ENCODE data around the gene SLC29A3. TPM values are rescaled to one million over a fixed set of nuclear protein-coding genes. Genes with fewer than 3 reads are reported as not detected.

Gene SLC29A3
- total and polyA plus RNA-seq, 10 of the 15 experiments (the other 5 are each of a cell fraction or from before 2014, with no cell fraction given) = 1.5 to 4.0 (median 2.7) TPM

DNA sequence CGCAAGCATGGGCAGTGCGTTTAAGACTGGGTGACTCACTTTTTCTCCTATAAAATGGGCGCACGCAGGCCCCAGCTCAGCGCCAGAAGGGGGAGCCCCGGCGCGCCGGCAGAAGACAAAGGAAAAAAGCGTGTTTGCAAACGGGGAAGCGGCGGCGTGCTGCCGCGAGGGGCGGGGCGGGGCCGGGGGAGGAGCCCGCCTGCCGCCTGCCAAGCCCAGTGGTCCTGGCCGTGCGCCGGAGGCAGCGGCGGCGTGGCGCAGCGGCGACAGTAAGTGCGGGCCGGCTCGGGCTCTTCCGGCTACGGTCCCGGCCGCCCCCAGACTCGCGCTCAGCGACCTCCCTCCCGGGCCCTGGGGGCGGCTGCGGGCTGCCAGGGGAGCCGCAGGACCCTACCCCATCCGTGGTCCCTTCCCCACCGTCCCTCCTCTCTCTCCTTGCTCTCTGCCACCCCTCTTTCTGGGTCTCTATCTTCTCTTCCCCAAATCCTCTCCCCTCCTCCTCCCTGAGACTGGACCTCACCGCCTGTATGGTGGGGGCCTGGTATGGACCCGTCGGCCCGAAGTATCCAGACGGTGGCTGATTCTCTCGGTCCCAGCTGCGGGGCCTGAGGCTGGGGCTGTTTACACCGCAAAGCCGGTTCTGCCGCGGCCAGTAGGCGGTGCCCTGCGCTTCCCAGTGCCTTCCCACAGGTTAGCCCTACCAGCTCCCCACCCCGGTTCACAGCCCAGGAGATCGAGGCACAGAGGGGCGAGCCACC, at the start of gene SLC29A3 (continued):
- TF ChIP-seq RAD21 (IDR thresholded peaks at IDR 0.05; ENCODE audit: insufficient read depth, low read depth, low read length) (peak; percentile 66), SUZ12 (IDR thresholded peaks at IDR 0.05; ENCODE audit: unreplicated experiment) (no peak), REST (IDR thresholded peaks at IDR 0.05; ENCODE audit: low read depth, low read length) (no peak), WRNIP1 (IDR thresholded peaks at IDR 0.05; ENCODE audit: borderline replicate concordance, low read depth, low read length) (0 out of 2 replicates have a peak, but pooled peaks have one; percentile 27), EZH2 (IDR thresholded peaks at IDR 0.05; ENCODE audit: borderline replicate concordance, control insufficient read depth, low read depth, low read length) (no peak), PRDM15 (CRISPR knock-in tag; IDR thresholded peaks at IDR 0.05) (no peak), JUNB (IDR thresholded peaks at IDR 0.05) (no peak), SPI1 (IDR thresholded peaks at IDR 0.05; ENCODE audit: borderline replicate concordance, insufficient read depth, low read depth, low read length) (no peak), DPF2 (IDR thresholded peaks at IDR 0.05) (peak; percentile 47; the same call in 1 of the 2 replicates), PML (IDR thresholded peaks at IDR 0.05; ENCODE audit: low read length) (no peak), LARP7 (IDR thresholded peaks at IDR 0.05) (no peak), FOXM1 (IDR thresholded peaks at IDR 0.05; ENCODE audit: low read depth, low read length) (no peak), FOXK2 (IDR thresholded peaks at IDR 0.05) (peak; percentile 71)
- TF ChIP-seq, protein P1, sequence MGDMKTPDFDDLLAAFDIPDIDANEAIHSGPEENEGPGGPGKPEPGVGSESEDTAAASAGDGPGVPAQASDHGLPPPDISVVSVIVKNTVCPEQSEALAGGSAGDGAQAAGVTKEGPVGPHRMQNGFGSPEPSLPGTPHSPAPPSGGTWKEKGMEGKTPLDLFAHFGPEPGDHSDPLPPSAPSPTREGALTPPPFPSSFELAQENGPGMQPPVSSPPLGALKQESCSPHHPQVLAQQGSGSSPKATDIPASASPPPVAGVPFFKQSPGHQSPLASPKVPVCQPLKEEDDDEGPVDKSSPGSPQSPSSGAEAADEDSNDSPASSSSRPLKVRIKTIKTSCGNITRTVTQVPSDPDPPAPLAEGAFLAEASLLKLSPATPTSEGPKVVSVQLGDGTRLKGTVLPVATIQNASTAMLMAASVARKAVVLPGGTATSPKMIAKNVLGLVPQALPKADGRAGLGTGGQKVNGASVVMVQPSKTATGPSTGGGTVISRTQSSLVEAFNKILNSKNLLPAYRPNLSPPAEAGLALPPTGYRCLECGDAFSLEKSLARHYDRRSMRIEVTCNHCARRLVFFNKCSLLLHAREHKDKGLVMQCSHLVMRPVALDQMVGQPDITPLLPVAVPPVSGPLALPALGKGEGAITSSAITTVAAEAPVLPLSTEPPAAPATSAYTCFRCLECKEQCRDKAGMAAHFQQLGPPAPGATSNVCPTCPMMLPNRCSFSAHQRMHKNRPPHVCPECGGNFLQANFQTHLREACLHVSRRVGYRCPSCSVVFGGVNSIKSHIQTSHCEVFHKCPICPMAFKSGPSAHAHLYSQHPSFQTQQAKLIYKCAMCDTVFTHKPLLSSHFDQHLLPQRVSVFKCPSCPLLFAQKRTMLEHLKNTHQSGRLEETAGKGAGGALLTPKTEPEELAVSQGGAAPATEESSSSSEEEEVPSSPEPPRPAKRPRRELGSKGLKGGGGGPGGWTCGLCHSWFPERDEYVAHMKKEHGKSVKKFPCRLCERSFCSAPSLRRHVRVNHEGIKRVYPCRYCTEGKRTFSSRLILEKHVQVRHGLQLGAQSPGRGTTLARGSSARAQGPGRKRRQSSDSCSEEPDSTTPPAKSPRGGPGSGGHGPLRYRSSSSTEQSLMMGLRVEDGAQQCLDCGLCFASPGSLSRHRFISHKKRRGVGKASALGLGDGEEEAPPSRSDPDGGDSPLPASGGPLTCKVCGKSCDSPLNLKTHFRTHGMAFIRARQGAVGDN (IDR thresholded peaks at IDR 0.05) = no peak; the same call in none of the 2 replicates
- TF ChIP-seq, protein P2, sequence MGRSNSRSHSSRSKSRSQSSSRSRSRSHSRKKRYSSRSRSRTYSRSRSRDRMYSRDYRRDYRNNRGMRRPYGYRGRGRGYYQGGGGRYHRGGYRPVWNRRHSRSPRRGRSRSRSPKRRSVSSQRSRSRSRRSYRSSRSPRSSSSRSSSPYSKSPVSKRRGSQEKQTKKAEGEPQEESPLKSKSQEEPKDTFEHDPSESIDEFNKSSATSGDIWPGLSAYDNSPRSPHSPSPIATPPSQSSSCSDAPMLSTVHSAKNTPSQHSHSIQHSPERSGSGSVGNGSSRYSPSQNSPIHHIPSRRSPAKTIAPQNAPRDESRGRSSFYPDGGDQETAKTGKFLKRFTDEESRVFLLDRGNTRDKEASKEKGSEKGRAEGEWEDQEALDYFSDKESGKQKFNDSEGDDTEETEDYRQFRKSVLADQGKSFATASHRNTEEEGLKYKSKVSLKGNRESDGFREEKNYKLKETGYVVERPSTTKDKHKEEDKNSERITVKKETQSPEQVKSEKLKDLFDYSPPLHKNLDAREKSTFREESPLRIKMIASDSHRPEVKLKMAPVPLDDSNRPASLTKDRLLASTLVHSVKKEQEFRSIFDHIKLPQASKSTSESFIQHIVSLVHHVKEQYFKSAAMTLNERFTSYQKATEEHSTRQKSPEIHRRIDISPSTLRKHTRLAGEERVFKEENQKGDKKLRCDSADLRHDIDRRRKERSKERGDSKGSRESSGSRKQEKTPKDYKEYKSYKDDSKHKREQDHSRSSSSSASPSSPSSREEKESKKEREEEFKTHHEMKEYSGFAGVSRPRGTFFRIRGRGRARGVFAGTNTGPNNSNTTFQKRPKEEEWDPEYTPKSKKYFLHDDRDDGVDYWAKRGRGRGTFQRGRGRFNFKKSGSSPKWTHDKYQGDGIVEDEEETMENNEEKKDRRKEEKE (IDR thresholded peaks at IDR 0.05) = no peak

Data from GM12878 (cell line).